Ovary (tissue), 3 donors: ENCODE results near the gene SERPINB12.

Source experiments
- CTCF ChIP-seq, 3 donors: fragments of 450-650 bp in 2 of 3; fragments of 200-600 bp in 1 of 3; IDR thresholded peaks; one replicate each; pipeline versions ENCODE4 v1.5.1 to v1.8.0; 2016 to 2022; ENCODE audit warnings: antibody characterized with exemption in 3 of 3, mild to moderate bottlenecking in 1 of 3
- EP300 ChIP-seq: sonication (generic); formaldehyde crosslinking; IDR thresholded peaks from one replicate; pipeline ENCODE4 v1.6.1; 2017; ENCODE audit warnings: antibody characterized with exemption
- POLR2A ChIP-seq: fragments of 450-650 bp; IDR thresholded peaks from one replicate; pipeline ENCODE4 v1.6.1; 2017; ENCODE audit warnings: antibody characterized with exemption, mild to moderate bottlenecking, moderate library complexity
- donor health status: DM: no; HTN: no; CAD: no.

GRCh38 chr18:63520053-63520685, 22.0 kb upstream of the SERPINB12 start:
- TF ChIP-seq CTCF (IDR thresholded peaks at IDR 0.05) = no peak
- TF ChIP-seq POLR2A = no peak
- no peak for TF ChIP-seq EP300
